Memory B cell (primary cell): ENCODE data around the gene TUBA3E.
"Not testable (repeated sequence)": the region's sequence is repeated elsewhere in the genome, so short reads cannot be mapped to it uniquely, and the experiment has no call there.

Source experiments
- ATAC-seq: fragments of 150-1000 bp; cut with Tn5 transposase; 2 replicates; pipeline ENCODE4 v1.10.0; 2021; ENCODE audit warnings: low read depth, mild to moderate bottlenecking, moderate library complexity
- DNase-seq, 2 donors: peaks; one replicate each; pipeline ENCODE4 v3.0.0; 2022; ENCODE audit warnings: low spot score in 2 of 2
- H3K27ac Mint-ChIP-seq: one replicate; pipeline ENCODE4 v1.8.0; 2022; ENCODE audit warnings: mild to moderate bottlenecking, moderate library complexity, mixed read lengths
- H3K27me3 Mint-ChIP-seq: one replicate; pipeline ENCODE4 v1.8.0; 2022; ENCODE audit warnings: mixed read lengths
- H3K36me3 Mint-ChIP-seq: one replicate; pipeline ENCODE4 v1.8.0; 2022; ENCODE audit warnings: mild to moderate bottlenecking, mixed read lengths
- H3K4me1 Mint-ChIP-seq: one replicate; pipeline ENCODE4 v1.8.0; 2022; ENCODE audit warnings: mixed read lengths
- H3K4me3 Mint-ChIP-seq: one replicate; pipeline ENCODE4 v1.8.0; 2022; ENCODE audit warnings: mild to moderate bottlenecking, moderate library complexity, mixed read lengths
- H3K9me3 Mint-ChIP-seq: one replicate; pipeline ENCODE4 v1.8.0; 2022; ENCODE audit warnings: mixed read lengths

The TUBA3E gene

DNA sequence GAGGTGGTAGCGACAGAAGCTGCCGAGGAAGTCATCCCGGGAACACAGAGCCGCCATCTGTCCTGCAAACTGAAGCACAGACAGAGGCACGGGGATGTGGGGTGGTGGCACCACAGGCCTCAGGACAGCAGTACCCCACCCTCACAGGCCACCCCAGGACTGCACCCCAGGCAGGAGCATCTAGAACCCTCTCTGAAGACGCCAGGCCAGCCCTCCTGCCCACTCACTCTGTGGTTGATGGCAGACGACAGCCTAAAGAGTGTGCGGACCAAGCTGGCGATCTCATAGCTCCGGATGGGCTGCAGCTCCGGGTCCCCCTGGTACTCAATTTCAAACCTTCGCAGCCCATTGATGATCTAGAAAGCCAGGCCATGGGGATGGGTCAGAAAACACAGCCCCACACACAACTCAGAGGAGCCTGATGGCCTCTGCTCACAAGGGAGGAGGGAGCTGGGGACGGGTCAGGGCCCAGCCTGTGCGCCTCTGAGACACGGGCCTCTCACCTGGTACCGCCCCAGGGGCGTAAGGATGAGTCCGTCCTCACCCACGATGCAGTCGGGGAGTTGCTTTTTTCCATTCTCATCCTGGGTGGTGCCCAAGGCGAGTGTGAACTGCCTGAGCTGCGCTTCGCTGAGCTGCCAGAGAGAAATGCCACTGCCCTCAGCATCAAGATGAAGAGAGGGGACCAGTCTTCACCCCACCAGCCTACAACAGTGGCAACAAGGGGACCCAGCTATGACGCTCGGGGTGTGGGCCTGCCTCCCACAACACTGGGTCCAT is 45.2 kb downstream of the TUBA3E start:
- Mint-ChIP-seq H3K4me1 (peaks cover 6% of the 10 kb centered on the region), H3K9me3 (no peaks in the 10 kb centered on the region), H3K36me3 (peaks cover 11% of the 10 kb centered on the region), H3K27ac (no peak overlapping the region), H3K4me3 (no peak overlapping the region), H3K27me3 (no peaks in the 10 kb centered on the region)
- ATAC-seq: no peak
- DNase-seq: no peak

DNA sequence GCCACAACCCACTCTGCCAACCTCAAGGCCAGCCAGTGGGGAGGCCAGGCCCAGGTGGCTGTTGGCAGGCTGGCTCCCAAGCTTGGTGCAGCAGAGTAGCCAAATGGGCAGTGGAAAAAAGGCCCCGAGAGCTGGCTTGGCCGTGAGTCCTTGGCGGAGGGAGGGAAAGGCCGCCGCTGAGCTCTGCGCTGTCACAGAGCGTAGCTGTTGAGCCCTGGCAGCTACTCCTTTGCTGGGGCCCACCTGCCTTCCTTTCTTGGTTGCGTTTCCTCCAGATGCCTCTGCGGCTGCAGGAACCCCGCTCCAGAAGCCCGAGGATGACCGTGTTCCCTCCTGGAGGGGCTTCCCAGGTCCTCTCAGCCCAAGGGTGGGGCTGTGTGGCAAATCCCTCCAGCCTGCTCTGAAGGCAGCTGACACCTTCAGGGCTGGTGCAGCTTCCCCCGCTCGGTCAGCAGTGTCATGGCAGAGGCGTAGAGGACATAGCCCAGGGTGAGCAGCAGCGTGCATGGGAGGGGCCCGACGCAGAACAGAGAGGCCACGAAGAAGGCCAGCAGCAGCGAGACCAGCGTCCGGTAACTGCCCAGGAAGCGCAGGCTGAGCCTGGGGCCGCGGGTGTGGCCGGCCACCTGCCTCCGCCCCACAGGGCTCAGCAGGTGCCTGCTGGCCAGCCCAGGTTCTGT is 46.0 kb downstream of the TUBA3E start:
- not testable (repeated sequence) for H3K4me3 Mint-ChIP-seq, H3K9me3 Mint-ChIP-seq, ATAC-seq, H3K4me1 Mint-ChIP-seq, H3K27ac Mint-ChIP-seq, H3K27me3 Mint-ChIP-seq, DNase-seq
- H3K36me3 Mint-ChIP-seq: peaks cover 11% of the 10 kb centered on the region

DNA sequence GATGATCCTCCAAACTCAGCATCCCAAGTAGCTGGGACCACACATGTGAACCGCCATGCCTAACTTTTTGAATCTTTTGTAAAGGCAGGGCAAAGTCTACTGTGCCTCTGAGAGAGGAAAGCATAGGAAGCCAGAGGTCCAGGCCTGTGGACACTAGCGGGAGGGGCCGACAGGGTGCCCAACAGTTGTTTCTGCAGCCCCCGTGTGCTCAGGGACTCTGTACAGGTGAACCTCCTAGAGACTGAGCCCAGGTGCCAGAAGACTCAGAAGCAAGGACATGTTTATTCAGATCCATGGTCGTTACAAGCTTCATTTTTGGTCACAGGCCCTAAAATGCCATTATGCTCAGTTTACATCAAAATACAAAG is 47.1 kb downstream of the TUBA3E start:
- not testable (repeated sequence) for H3K27ac Mint-ChIP-seq, H3K4me3 Mint-ChIP-seq, DNase-seq, H3K27me3 Mint-ChIP-seq, H3K9me3 Mint-ChIP-seq, ATAC-seq, H3K4me1 Mint-ChIP-seq
- peaks cover 11% of the 10 kb centered on the region for H3K36me3 Mint-ChIP-seq

DNA sequence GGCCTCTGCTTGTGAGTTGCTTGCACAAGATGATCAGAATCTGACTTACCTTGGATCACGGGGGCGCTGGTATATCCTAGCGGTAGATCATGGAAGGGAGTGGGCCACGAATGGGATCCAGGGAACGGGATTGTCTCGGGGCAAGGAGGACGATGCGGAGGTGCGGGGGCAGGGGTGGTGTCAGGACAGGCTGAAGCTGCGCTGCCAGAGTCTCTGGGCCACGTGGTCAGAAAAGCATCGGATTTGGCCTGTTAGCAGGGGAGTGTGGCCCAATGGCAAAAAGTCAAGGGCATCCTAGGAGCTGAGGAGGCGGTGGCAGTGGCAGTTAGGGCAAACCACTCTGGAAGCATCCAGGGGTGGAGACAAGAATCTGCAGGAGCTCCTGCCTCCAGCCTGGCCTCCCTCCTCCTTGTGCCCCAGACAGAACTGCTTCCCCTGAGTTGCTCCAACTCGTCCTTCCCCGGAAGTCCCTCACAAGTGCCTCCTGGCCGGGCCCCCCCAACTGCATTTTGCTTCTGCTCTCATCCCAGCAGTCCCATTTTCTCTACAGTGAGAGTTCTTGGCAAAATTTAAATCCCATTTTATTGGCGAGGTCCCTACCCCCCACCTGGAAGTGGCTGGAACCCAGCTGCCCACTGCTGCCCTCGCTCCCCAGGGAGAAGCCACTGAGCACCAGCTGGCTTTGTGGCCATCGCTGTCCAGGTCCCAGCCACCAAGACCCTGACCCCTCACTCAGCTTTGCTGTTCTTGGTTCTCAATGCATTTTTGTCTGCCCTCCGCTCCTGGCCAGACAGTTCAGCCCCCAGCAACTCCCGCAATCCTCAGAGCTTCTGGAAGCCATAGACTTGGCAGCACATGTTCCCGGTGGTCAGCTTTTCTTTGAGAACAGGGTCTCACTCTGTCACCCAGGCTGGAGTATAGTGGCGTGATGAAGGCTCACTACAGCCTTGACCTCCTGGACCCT is 47.8 kb downstream of the TUBA3E start:
- Mint-ChIP-seq H3K9me3 (no peaks in the 10 kb centered on the region), H3K4me3 (no peak overlapping the region), H3K27me3 (peaks cover 5% of the 10 kb centered on the region), H3K4me1 (no peaks in the 10 kb centered on the region), H3K27ac (no peak overlapping the region), H3K36me3 (peaks cover 11% of the 10 kb centered on the region)
- ATAC-seq (no peak), DNase-seq (peak in 1 of 2 donors; percentile 8)

DNA sequence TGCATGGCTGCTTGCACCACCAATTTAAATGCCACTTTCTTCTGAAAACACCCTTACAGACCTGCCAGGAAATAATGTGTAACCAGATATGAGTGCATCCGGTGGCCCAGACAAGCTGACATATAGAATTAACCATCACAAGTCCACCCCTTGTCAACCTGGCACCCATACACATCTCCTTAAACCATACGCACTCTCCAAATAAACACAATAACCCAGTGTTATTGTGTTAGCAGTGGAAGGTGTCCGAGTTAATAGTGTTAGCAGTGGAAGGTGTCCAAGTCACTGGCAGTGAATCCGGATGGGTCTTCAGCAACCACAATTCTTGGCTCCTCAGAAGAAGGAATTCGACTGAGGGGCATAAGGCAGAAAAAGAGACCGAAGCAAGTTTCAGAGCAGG is 49.7 kb downstream of the TUBA3E start:
- H3K36me3 Mint-ChIP-seq, H3K4me3 Mint-ChIP-seq, H3K27ac Mint-ChIP-seq, DNase-seq, H3K4me1 Mint-ChIP-seq, ATAC-seq, H3K9me3 Mint-ChIP-seq, H3K27me3 Mint-ChIP-seq: not testable (repeated sequence)

DNA sequence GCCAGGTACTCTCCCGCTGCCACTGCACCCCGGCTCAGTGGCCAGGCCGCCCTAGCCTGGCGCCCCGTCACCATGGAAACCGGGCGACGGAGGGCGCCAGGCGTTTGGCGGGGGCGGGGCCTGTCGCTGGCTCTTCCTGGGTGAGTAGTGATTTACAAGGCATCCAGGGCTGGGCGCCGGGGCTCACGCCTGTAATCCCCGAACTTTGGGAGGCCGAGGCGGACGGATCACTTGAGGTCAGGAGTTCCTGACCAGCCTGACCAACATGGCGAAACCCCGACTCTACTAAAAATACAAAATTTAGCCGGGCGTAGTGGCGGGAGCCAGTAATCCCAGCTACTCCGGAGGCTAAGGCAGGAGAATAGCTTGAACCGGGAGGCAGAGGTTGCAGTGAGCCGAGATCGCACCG is 53.2 kb downstream of the TUBA3E start, which contains the start of gene CCDC74B:
Gene CCDC74B, minus strand, starts transcription at position 107 of the 409 bp plus-strand sequence. CDS start 116 bp downstream, outside the sequence.
- not testable (repeated sequence) for H3K27me3 Mint-ChIP-seq, H3K36me3 Mint-ChIP-seq, H3K4me1 Mint-ChIP-seq, H3K9me3 Mint-ChIP-seq
- DNase-seq (peak; percentile 37 to 43), ATAC-seq (peak; percentile 92)
- H3K4me3 Mint-ChIP-seq: peak within 1 kb of the TSS; percentile 81
- H3K27ac Mint-ChIP-seq: peak within 1 kb of the TSS; percentile 47

DNA sequence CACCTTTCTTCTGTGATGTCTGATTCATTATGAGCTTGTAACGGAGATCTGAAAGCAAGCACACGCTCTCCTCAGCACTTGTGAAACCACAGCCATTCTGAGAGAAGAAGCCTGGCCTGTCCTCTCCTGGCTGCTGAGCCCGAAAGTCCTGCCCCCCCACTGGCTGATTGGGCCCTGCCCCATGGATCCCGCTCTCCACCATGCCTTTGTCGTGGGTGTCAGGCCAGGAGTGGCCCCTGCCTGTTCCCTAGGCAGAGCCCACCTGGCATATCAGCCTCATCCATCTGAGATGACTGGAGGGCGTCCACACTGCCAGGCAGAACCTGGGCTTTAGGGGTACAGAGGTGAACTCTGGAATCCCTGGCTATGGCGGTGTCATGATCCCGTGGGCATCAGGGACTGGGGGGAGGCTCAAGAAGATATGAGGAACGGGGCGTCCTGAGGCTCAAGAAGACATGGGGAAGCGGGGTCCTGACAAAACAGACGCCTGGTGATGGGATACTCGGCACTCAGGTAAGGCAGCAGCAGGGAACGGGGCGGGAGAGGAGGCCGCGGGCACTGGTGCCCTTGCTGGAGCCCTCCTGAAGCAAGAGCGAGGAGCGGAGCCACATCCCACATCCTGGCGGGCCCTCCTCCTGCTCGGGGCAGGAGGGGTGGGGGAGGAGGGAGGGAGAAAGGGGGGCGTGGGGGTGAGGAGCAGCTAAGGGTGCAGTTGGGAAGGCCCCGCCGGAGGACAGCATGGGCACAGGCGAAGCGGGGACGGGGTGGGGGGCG is 54.8 kb downstream of the TUBA3E start:
- Mint-ChIP-seq H3K4me3 (peak overlapping the region; percentile 75), H3K27ac (peak overlapping the region; percentile 1)
- not testable (repeated sequence) for H3K36me3 Mint-ChIP-seq, H3K9me3 Mint-ChIP-seq, H3K4me1 Mint-ChIP-seq, H3K27me3 Mint-ChIP-seq, ATAC-seq
- DNase-seq: peak in 1 of 2 donors; percentile 13

DNA sequence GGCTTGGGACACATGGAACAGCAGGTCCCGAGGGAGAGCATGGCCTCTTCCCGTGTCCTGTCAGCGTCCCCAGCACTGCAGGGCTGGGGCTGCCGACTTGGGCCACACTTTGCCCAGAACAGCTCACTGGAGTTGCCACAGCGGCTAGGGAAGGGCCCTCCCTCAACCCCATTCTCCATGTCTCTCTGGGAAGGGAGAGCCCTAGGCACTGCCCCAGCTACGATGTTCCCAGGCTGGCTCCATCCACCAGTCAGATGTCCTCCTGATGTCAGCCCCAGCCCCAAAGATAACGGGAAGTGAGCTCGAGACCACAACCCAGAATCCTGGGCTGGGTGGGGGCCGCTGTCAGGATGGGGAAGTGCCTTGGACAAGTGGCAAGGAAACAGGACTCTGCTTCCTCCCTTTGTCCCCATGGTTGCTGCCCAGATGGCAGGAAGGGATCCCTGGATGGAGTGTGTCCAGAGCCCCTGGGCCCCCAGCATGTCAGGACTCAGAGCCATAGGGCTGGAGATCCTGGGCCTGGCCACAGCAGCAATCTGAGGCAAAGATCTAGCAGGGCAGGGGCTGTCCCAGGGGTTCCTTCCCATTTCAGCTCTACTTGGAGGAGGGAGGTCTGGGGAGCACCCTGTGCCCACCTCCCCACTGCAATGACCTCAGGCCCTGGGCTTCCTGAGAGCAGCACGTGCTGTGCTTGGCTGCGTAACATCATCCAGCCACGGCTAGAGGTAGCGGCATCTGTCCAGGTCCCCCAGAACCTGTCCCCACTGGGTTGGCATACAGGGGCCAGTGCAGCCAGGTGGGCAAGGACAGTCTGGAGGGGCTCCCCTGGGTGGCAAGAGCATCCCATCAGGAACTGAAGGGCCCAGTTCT is 55.6 kb downstream of the TUBA3E start:
- not testable (repeated sequence) for H3K27me3 Mint-ChIP-seq, H3K4me3 Mint-ChIP-seq, ATAC-seq

More for the DNA sequence above, 55.6 kb downstream of the TUBA3E start:
- H3K4me1 Mint-ChIP-seq, H3K36me3 Mint-ChIP-seq, H3K9me3 Mint-ChIP-seq: not testable (repeated sequence)
- peak in 1 of 2 donors; percentile 8 for DNase-seq
- peak overlapping the region; percentile 1 for H3K27ac Mint-ChIP-seq
